HepG2 (cell line): Measurements from ENCODE around the gene AGFG1. TPM values are rescaled to one million over a fixed set of nuclear protein-coding genes. Genes with fewer than 3 reads are reported as not detected.

Source experiments
- ATAC-seq: fragments of 200-7000 bp; cut with Tn5 transposase; 3 replicates; pipeline ENCODE4 v1.9.1; 2020; ENCODE audit warnings: mild to moderate bottlenecking, moderate library complexity
- BruUV-seq: library from RNA; stranded (reverse); fragments of 400-500 nt; replicated peaks from 2 replicates; lab custom pipeline; 2021; lab: Mats Ljungman, UMichigan
- CTCF ChIA-PET: fragments of 300-600 bp; formaldehyde crosslinking; extraction: SDS; loops from one replicate; lab custom pipeline; 2021; ENCODE audit warnings: low total read pairs, inconsistent platforms, low intra/inter-chr PET ratio; lab: Yijun Ruan, JAX
- POLR2A ChIA-PET: fragments of 350-600 bp; sonication (Branson Sonifier 250); formaldehyde crosslinking; loops from one replicate; lab custom pipeline; 2020; ENCODE audit warnings: antibody characterized with exemption, inconsistent platforms; lab: Yijun Ruan, JAX
- DNase-seq: peaks from one replicate; pipeline ENCODE4 v3.0.0-alpha.2; 2015; ENCODE audit warnings: low spot score
- FAIRE-seq: peaks from 3 replicates; lab custom pipeline; 2011; peaks lifted over from hg19 to GRCh38; lab: Jason Lieb, UNC
- H2AFZ ChIP-seq: one replicate; pipeline ENCODE4 v1.6.1; 2011; ENCODE audit warnings: low read length, inconsistent platforms
- H3K27ac ChIP-seq: fragments of 300-600 bp; 3 replicates; pipeline ENCODE4 v1.8.0; 2011; ENCODE audit warnings: mixed run types, mild to moderate bottlenecking, mixed read lengths, low read length, inconsistent platforms; ENCODE audit not compliant: insufficient read depth; ENCODE audit errors: extremely low read length
- H3K27me3 ChIP-seq, 2 experiments: fragments of 200-600 bp in 1 of 2; 2 replicates in 1 of 2; 3 replicates in 1 of 2; pipeline versions ENCODE4 v1.6.0 to v1.8.0; 2011; ENCODE audit warnings: low read length in 2 of 2, mild to moderate bottlenecking in 2 of 2, moderate library complexity in 2 of 2, inconsistent platforms in 1 of 2; ENCODE audit not compliant: insufficient read depth in 2 of 2, control insufficient read depth in 1 of 2
- H3K36me3 ChIP-seq, 2 experiments: fragments of 200-600 bp in 1 of 2; replicated peaks in 1 of 2; 2 replicates in 1 of 2; 3 replicates in 1 of 2; pipeline versions ENCODE4 v1.5.1 to v1.8.0; 2011; ENCODE audit warnings: low read length in 2 of 2, inconsistent platforms in 1 of 2; ENCODE audit not compliant: insufficient read depth in 2 of 2, control insufficient read depth in 1 of 2
- H3K4me1 ChIP-seq: 2 replicates; pipeline ENCODE4 v1.5.1; 2012; ENCODE audit warnings: low read length, inconsistent platforms; ENCODE audit not compliant: insufficient read depth
- H3K4me2 ChIP-seq: 2 replicates; pipeline ENCODE4 v1.6.0; 2011; ENCODE audit warnings: low read depth, low read length, inconsistent platforms
- H3K4me3 ChIP-seq, 3 experiments: fragments of 200-600 bp in 1 of 3; sonication (generic), shearing (Covaris generic) in 1 of 3; replicated peaks in 1 of 3; 2 replicates each; pipeline ENCODE4 v1.5.1; 2011 to 2016; ENCODE audit warnings: low read length in 3 of 3, inconsistent platforms in 2 of 3, low read depth in 2 of 3, mild to moderate bottlenecking in 2 of 3, control low read depth in 1 of 3, mixed read lengths in 1 of 3; ENCODE audit not compliant: insufficient read depth in 1 of 3
- H3K79me2 ChIP-seq: one replicate; pipeline ENCODE4 v1.6.1; 2011; ENCODE audit warnings: low read length, inconsistent platforms; ENCODE audit not compliant: insufficient read depth
- H3K9ac ChIP-seq: 2 replicates; pipeline ENCODE4 v1.6.0; 2011; ENCODE audit warnings: mild to moderate bottlenecking, low read depth, low read length, inconsistent platforms; ENCODE audit not compliant: insufficient read depth
- H3K9me3 ChIP-seq: 2 replicates; pipeline ENCODE4 v1.5.1; 2012; ENCODE audit warnings: mild to moderate bottlenecking, low read length
- H4K20me1 ChIP-seq: 2 replicates; pipeline ENCODE4 v1.6.0; 2011; ENCODE audit warnings: inconsistent platforms, mild to moderate bottlenecking, low read length, moderate library complexity; ENCODE audit not compliant: insufficient read depth
- AKAP8 ChIP-seq: sonication (generic); formaldehyde crosslinking; IDR thresholded peaks from 2 replicates; pipeline ENCODE4 v1.5.1; 2020; ENCODE audit warnings: mild to moderate bottlenecking, missing genetic modification reagents
- HHEX ChIP-seq: IDR thresholded peaks from 2 replicates; pipeline ENCODE4 v1.6.1; 2016; ENCODE audit warnings: control low read depth
- JUND ChIP-seq: sonication (generic); formaldehyde crosslinking; IDR thresholded peaks from 2 replicates; pipeline ENCODE4 v1.8.0; 2022; ENCODE audit warnings: mild to moderate bottlenecking, missing genetic modification reagents
- NFYB ChIP-seq: sonication (generic); formaldehyde crosslinking; IDR thresholded peaks from 2 replicates; pipeline ENCODE4 v1.4.0; 2020; ENCODE audit warnings: missing genetic modification reagents
- ZNF180 ChIP-seq: sonication (generic); formaldehyde crosslinking; IDR thresholded peaks from 2 replicates; pipeline ENCODE4 v1.4.0; 2020; ENCODE audit warnings: low read depth, missing genetic modification reagents, borderline replicate concordance
- ZNF260 ChIP-seq: sonication (generic); formaldehyde crosslinking; IDR thresholded peaks from 2 replicates; pipeline ENCODE4 v1.4.0; 2020; ENCODE audit warnings: missing genetic modification reagents, low read depth, mild to moderate bottlenecking, borderline replicate concordance
- WGBS: methylation state at CpG from one replicate; pipeline ENCODE4 v1.1.6; 2017; ENCODE audit warnings: low lambda C conversion rate; 5-methylcytosine and 5-hydroxymethylcytosine counted together
- in situ Hi-C: cut with HindIII; loops from 2 replicates; pipeline ENCODE4 v1.10.0; 2017; ENCODE audit warnings: low pct_unique_long_range_greater_than_20kb; ENCODE audit not compliant: extremely low pct_ligation_motif_present
- intact Hi-C: fragments of 100-400 bp; cut with micrococcal nuclease; formaldehyde crosslinking; loops from one replicate; pipeline ENCODE4 v1.10.0; 2022; ENCODE audit not compliant: unreplicated experiment
- polyA plus RNA-seq, 8 experiments: library from polyadenylated mRNA; depleted of rRNA in 3 of 8; stranded (reverse) in 7 of 8; unstranded in 1 of 8; fragments of >200 nt; fragmentation: Illumina TruSeq in 4 of 8; extraction: Trizol in 4 of 8; gene quantifications; 2 replicates each; pipeline versions ENCODE4 v1.2.1 to v1.2.3, GENCODE V29; 2011 to 2016; ENCODE audit warnings: low read depth in 4 of 8, missing spikeins in 1 of 8, mixed read lengths in 1 of 8; ENCODE audit not compliant: insufficient read depth in 1 of 8
- total RNA-seq, 5 experiments: library from RNA; depleted of rRNA; stranded (reverse); fragments of >200 nt; fragmentation: Illumina TruSeq; extraction: Trizol; gene quantifications; 2 replicates each; pipeline ENCODE4 v1.2.3, GENCODE V29; 2016; ENCODE audit warnings: low read depth in 1 of 5
- TF ChIP-seq, protein P1 (sequence below): sonication (generic); formaldehyde crosslinking; IDR thresholded peaks from 2 replicates; pipeline ENCODE4 v1.5.0; 2020; ENCODE audit warnings: missing genetic modification reagents
- TF ChIP-seq, protein P2 (sequence below): IDR thresholded peaks from 2 replicates; pipeline ENCODE4 v1.6.1; 2016; ENCODE audit warnings: low read depth, missing genetic modification reagents, missing compliant biosample characterization
- TF ChIP-seq, protein P3 (sequence below): sonication (generic); formaldehyde crosslinking; IDR thresholded peaks from 2 replicates; pipeline ENCODE4 v1.9.0; 2022; ENCODE audit warnings: missing genetic modification reagents, mild to moderate bottlenecking, borderline replicate concordance
- TF ChIP-seq, protein P4 (sequence below): sonication (generic); formaldehyde crosslinking; IDR thresholded peaks from 2 replicates; pipeline ENCODE4 v1.8.0; 2022; ENCODE audit warnings: mild to moderate bottlenecking, missing genetic modification reagents; ENCODE audit not compliant: insufficient replicate concordance

The AGFG1 gene
- total and polyA plus RNA-seq, 2 of the 13 experiments (the other 11 are each of a cell fraction or from before 2014, with no cell fraction given) = 145 to 168 TPM

DNA sequence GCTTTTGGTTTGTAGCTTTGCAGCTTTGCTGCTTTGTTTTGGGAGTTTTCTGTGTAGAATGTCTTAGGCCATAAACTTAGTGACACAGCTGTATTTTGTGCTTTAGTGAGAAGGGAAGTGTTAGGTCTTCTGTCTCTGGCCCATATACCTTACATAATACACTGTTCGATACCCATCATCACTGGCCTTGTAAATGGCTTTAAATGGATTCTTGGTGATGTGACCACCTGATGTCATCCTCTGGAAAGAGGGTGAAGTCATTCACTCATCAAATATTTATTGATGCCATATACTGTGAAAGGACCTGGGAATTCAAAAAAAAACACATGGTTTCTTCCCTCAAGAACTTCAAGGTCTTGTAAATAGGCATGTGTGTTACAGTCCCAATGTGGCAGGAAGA, 107.8 kb downstream of the AGFG1 start:
- H3K4me2 ChIP-seq = no peak overlapping the region
- intact Hi-C loops = no loop called here
- ChIA-PET POLR2A (no interaction called here), CTCF (no interaction called here)
- in situ Hi-C loops = no loop called here
- no peak overlapping the region for H3K9ac ChIP-seq
- no peaks in the 10 kb centered on the region for H3K36me3 ChIP-seq
- DNase-seq = no peak
- FAIRE-seq = no peak
- no peak for ATAC-seq
- H3K79me2 ChIP-seq = no peaks in the 10 kb centered on the region
- H3K27ac ChIP-seq = no peak overlapping the region
- H3K9me3 ChIP-seq = peaks cover 14% of the 10 kb centered on the region
- no peak overlapping the region for H3K4me3 ChIP-seq
- no peak overlapping the region for H2AFZ ChIP-seq
- WGBS = 50% methylated on average over 1 of the region's 1 CpG
- peaks cover 16% of the 10 kb centered on the region for H3K4me1 ChIP-seq
- no peaks in the 10 kb centered on the region for H4K20me1 ChIP-seq
- BruUV-seq = no TSS peak
- H3K27me3 ChIP-seq = no peaks in the 10 kb centered on the region
- TF ChIP-seq, protein P1, sequence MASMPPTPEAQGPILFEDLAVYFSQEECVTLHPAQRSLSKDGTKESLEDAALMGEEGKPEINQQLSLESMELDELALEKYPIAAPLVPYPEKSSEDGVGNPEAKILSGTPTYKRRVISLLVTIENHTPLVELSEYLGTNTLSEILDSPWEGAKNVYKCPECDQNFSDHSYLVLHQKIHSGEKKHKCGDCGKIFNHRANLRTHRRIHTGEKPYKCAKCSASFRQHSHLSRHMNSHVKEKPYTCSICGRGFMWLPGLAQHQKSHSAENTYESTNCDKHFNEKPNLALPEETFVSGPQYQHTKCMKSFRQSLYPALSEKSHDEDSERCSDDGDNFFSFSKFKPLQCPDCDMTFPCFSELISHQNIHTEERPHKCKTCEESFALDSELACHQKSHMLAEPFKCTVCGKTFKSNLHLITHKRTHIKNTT (CRISPR knock-in tag) = no peak
- TF ChIP-seq NFYB (CRISPR knock-in tag) (no peak), HHEX (CRISPR knock-in tag) (no peak), AKAP8 (CRISPR knock-in tag) (no peak), JUND (CRISPR knock-in tag) (no peak), ZNF260 (CRISPR knock-in tag) (no peak), ZNF180 (CRISPR knock-in tag) (no peak)
- TF ChIP-seq, protein P2, sequence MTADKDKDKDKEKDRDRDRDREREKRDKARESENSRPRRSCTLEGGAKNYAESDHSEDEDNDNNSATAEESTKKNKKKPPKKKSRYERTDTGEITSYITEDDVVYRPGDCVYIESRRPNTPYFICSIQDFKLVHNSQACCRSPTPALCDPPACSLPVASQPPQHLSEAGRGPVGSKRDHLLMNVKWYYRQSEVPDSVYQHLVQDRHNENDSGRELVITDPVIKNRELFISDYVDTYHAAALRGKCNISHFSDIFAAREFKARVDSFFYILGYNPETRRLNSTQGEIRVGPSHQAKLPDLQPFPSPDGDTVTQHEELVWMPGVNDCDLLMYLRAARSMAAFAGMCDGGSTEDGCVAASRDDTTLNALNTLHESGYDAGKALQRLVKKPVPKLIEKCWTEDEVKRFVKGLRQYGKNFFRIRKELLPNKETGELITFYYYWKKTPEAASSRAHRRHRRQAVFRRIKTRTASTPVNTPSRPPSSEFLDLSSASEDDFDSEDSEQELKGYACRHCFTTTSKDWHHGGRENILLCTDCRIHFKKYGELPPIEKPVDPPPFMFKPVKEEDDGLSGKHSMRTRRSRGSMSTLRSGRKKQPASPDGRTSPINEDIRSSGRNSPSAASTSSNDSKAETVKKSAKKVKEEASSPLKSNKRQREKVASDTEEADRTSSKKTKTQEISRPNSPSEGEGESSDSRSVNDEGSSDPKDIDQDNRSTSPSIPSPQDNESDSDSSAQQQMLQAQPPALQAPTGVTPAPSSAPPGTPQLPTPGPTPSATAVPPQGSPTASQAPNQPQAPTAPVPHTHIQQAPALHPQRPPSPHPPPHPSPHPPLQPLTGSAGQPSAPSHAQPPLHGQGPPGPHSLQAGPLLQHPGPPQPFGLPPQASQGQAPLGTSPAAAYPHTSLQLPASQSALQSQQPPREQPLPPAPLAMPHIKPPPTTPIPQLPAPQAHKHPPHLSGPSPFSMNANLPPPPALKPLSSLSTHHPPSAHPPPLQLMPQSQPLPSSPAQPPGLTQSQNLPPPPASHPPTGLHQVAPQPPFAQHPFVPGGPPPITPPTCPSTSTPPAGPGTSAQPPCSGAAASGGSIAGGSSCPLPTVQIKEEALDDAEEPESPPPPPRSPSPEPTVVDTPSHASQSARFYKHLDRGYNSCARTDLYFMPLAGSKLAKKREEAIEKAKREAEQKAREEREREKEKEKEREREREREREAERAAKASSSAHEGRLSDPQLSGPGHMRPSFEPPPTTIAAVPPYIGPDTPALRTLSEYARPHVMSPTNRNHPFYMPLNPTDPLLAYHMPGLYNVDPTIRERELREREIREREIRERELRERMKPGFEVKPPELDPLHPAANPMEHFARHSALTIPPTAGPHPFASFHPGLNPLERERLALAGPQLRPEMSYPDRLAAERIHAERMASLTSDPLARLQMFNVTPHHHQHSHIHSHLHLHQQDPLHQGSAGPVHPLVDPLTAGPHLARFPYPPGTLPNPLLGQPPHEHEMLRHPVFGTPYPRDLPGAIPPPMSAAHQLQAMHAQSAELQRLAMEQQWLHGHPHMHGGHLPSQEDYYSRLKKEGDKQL (CRISPR knock-in tag) = no peak
- TF ChIP-seq, protein P3, sequence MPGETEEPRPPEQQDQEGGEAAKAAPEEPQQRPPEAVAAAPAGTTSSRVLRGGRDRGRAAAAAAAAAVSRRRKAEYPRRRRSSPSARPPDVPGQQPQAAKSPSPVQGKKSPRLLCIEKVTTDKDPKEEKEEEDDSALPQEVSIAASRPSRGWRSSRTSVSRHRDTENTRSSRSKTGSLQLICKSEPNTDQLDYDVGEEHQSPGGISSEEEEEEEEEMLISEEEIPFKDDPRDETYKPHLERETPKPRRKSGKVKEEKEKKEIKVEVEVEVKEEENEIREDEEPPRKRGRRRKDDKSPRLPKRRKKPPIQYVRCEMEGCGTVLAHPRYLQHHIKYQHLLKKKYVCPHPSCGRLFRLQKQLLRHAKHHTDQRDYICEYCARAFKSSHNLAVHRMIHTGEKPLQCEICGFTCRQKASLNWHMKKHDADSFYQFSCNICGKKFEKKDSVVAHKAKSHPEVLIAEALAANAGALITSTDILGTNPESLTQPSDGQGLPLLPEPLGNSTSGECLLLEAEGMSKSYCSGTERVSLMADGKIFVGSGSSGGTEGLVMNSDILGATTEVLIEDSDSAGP = no peak
- TF ChIP-seq, protein P4, sequence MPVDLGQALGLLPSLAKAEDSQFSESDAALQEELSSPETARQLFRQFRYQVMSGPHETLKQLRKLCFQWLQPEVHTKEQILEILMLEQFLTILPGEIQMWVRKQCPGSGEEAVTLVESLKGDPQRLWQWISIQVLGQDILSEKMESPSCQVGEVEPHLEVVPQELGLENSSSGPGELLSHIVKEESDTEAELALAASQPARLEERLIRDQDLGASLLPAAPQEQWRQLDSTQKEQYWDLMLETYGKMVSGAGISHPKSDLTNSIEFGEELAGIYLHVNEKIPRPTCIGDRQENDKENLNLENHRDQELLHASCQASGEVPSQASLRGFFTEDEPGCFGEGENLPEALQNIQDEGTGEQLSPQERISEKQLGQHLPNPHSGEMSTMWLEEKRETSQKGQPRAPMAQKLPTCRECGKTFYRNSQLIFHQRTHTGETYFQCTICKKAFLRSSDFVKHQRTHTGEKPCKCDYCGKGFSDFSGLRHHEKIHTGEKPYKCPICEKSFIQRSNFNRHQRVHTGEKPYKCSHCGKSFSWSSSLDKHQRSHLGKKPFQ = no peak
